ENCODE measurements around the gene ZNF664. TPM values are rescaled to one million over a fixed set of nuclear protein-coding genes. Genes with fewer than 3 reads are reported as not detected.

Gene ZNF664
- total RNA-seq, 4 donors from 2014 or later, result 58.5 to 76.4 (median 70.3) TPM

DNA sequence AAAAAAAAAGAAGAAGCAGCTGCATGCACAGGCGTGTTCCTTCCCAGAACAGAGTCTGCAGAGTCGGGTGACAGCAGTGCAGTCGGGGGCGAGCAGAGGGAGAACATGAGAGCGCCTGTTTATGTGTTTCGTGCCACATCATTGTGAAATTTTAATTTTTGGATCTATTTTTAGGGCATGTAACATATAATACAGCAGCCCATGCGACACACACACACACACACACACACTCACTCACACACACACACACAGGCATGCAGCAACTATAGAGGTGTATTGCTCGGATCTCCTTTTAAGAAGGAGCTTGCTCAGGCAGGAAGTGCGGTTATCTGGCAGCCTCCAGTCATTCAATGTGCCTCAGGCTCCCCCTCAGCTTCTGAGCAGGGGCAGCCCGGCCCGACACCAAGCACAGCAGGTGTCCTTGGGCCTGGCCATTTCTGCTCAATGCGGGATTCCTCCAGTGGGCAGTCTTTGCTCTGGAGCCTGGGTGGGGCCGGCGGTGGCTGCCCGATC lies 71.8 kb downstream of the ZNF664 start:
- H3K4me3 ChIP-seq, result no peak overlapping the region
- H3K4me1 ChIP-seq, result peaks cover 0 to 5% (median 0%) of the 10 kb centered on the region in 4 donors
- WGBS, result 76% methylated on average over 14 of the region's 15 CpGs
- H3K9me3 ChIP-seq, result peaks cover 0 to 20% (median 13%) of the 10 kb centered on the region in 4 donors
- no peaks in the 10 kb centered on the region for H3K36me3 ChIP-seq
- no peak overlapping the region for H3K27ac ChIP-seq (replicated peaks in 1 of 4)
- intact Hi-C loops (cut with DNase I), result no loop called here
- TF ChIP-seq POLR2A (IDR thresholded peaks at IDR 0.05; ENCODE audit: low read depth) (no peak), EP300 (IDR thresholded peaks at IDR 0.05) (no peak), POLR2AphosphoS5 (IDR thresholded peaks at IDR 0.05) (no peak)
- TF ChIP-seq, protein P1, sequence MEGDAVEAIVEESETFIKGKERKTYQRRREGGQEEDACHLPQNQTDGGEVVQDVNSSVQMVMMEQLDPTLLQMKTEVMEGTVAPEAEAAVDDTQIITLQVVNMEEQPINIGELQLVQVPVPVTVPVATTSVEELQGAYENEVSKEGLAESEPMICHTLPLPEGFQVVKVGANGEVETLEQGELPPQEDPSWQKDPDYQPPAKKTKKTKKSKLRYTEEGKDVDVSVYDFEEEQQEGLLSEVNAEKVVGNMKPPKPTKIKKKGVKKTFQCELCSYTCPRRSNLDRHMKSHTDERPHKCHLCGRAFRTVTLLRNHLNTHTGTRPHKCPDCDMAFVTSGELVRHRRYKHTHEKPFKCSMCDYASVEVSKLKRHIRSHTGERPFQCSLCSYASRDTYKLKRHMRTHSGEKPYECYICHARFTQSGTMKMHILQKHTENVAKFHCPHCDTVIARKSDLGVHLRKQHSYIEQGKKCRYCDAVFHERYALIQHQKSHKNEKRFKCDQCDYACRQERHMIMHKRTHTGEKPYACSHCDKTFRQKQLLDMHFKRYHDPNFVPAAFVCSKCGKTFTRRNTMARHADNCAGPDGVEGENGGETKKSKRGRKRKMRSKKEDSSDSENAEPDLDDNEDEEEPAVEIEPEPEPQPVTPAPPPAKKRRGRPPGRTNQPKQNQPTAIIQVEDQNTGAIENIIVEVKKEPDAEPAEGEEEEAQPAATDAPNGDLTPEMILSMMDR (IDR thresholded peaks at IDR 0.05), result no peak
- DNase-seq (ENCODE audit: extremely low spot score), result no peak
- H3K27me3 ChIP-seq, result no peaks in the 10 kb centered on the region

DNA sequence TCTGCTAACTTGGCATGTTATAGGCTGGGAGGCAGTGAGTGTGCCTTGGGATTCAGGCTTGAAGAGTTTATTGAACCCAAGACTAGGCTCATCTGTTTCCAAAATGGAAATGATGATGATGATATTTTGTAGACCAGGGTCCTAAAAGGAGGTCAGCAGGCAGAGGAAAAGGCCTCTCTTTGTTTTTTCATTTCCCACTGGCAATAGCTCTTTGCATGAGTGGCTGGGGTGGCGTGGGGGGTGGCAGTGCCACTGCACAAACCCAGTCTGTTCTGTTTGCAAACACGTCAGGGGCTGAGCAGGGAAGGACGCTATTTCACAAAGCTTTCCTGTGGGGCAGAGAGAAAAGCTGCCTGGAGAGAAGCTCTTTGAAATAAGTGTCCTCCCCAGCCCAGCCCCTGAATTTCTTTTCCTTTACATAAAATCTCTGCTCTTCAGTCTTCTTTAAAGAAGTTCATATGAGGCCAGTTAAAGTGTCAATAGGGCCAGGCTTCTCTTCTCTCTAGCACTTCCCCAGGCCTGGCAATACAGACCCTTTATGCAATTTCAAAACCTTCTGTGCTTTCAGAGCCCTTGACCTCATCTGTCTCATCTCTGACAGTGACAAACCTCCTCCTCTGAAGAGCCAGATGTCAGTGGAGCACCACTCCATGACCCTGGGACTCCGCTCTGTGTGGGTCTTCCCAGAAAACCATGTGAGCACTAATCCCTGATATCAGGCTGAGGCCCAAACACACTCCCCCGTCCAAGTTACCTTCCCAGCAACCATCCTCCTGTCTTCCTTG lies 72.8 kb downstream of the ZNF664 start:
- H3K27me3 ChIP-seq, result no peaks in the 10 kb centered on the region
- H3K9me3 ChIP-seq, result peaks cover 0 to 20% (median 13%) of the 10 kb centered on the region in 4 donors
- DNase-seq (ENCODE audit: extremely low spot score), result no peak
- WGBS, result 90% methylated on average over 5 of the region's 5 CpGs
- no peak overlapping the region for H3K27ac ChIP-seq (replicated peaks in 1 of 4)
- no peaks in the 10 kb centered on the region for H3K36me3 ChIP-seq
- H3K4me3 ChIP-seq, result no peak overlapping the region
- TF ChIP-seq POLR2A (IDR thresholded peaks at IDR 0.05; ENCODE audit: low read depth), result no peak
- TF ChIP-seq POLR2AphosphoS5 (IDR thresholded peaks at IDR 0.05), result no peak
- TF ChIP-seq, protein P1 (IDR thresholded peaks at IDR 0.05), result no peak
- no peak for TF ChIP-seq EP300 (IDR thresholded peaks at IDR 0.05)
- intact Hi-C loops (cut with DNase I), result no loop called here
- H3K4me1 ChIP-seq, result peaks cover 0 to 5% (median 0%) of the 10 kb centered on the region in 4 donors

DNA sequence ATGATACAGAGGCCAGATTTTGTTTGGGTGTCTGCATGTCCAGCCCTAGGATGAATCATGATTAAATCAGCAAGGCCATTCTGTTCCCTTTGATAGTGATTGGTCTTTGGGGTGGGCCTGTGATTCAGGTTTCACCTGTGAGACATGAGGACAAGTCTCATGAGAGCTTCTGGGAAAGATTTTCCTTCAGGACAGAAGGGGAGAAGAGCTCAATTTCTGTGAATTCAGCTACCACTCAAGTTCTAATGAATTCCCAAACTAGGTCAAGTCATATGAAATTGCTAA lies 73.4 kb downstream of the ZNF664 start:
- Histone ChIP-seq H3K27me3 (no peaks in the 10 kb centered on the region), H3K27ac (replicated peaks in 1 of 4) (no peak overlapping the region), H3K4me3 (no peak overlapping the region), H3K36me3 (no peaks in the 10 kb centered on the region), H3K9me3 (peaks cover 0 to 20% (median 13%) of the 10 kb centered on the region in 4 donors), H3K4me1 (peaks cover 0 to 5% (median 0%) of the 10 kb centered on the region in 4 donors)
- TF ChIP-seq, protein P1 (IDR thresholded peaks at IDR 0.05), result no peak
- TF ChIP-seq POLR2AphosphoS5 (IDR thresholded peaks at IDR 0.05) (no peak), EP300 (IDR thresholded peaks at IDR 0.05) (no peak), POLR2A (IDR thresholded peaks at IDR 0.05; ENCODE audit: low read depth) (no peak)
- intact Hi-C loops (cut with DNase I), result no loop called here
- no peak for DNase-seq (ENCODE audit: extremely low spot score)

DNA sequence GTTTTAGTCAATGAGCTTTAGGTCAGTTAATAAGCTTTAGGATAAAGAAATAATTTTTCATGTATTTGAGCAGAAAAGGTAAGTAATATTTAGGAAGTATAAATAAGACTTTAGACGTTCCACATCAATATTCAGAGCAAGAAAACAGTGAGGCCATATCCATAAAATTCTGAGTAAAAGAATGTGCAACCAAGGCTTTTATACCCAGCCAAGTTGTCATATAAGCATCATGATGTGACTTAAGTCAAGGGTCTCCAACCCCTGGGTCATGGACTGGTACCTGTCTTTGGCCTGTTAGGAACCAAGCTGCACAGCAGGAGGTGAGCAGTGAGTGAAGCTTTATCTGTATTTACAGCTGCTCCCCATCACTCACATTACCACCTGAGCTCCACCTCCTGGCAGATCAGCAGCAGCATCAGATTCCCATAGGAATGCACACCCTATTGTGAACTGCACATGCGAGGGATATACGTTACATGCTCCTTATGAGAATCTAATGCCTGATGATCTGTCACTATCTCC lies 74.1 kb downstream of the ZNF664 start:
- 90% methylated on average over 3 of the region's 3 CpGs for WGBS
- H3K9me3 ChIP-seq, result peaks cover 0 to 20% (median 13%) of the 10 kb centered on the region in 4 donors
- H3K4me1 ChIP-seq, result peaks cover 0 to 5% (median 0%) of the 10 kb centered on the region in 4 donors
- H3K27ac ChIP-seq (replicated peaks in 1 of 4), result no peak overlapping the region
- H3K4me3 ChIP-seq, result no peak overlapping the region
- intact Hi-C loops (cut with DNase I), result no loop called here
- no peaks in the 10 kb centered on the region for H3K36me3 ChIP-seq
- DNase-seq (ENCODE audit: extremely low spot score), result no peak
- H3K27me3 ChIP-seq, result no peaks in the 10 kb centered on the region
- TF ChIP-seq EP300 (IDR thresholded peaks at IDR 0.05), result no peak

DNA sequence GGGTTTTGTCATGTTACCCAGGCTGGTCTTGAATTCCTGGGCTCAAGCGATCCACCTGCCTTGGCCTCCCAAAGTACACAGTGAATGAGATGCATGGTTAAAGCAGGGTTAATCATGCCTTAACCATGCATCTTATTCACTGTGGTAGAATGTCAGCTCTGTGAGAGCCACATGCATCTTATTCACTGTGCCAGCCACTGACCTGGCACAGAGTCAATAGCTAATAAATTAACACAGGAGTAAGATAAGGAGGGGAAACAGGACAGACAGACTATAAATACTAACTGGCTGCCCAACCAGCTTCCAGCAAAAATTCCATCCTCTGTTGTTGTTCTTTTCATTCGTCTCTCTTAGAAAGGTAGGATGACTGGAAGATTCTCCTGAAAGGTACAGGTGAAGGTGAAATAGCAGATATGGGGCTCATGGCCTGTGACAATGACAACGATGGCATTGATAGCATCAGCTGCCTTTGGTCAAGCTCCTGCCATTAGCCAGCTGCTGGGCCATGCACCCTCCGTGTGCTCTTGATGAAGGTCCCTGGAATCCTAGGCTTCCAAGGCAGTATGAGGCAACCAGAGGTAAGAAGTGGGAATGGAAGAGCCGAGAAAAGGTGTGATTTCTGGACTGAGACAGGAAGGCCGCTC lies 76.6 kb downstream of the ZNF664 start:
- WGBS, result 89% methylated on average over 6 of the region's 6 CpGs
- intact Hi-C loops (cut with DNase I), result loop anchor here (5.0 kb wide), 1 partner anchor 723 kb away; no protein-coding TSS in a partner anchor

More for the DNA sequence above, 76.6 kb downstream of the ZNF664 start:
- Histone ChIP-seq H3K4me1 (peaks cover 0 to 14% (median 8%) of the 10 kb centered on the region in 4 donors), H3K4me3 (no peak overlapping the region), H3K9me3 (peaks cover 0 to 20% (median 13%) of the 10 kb centered on the region in 4 donors), H3K36me3 (no peaks in the 10 kb centered on the region), H3K27me3 (no peaks in the 10 kb centered on the region), H3K27ac (replicated peaks in 1 of 4) (no peak overlapping the region)
- TF ChIP-seq, protein P1 (IDR thresholded peaks at IDR 0.05), result no peak
- TF ChIP-seq POLR2AphosphoS5 (IDR thresholded peaks at IDR 0.05) (no peak), POLR2A (IDR thresholded peaks at IDR 0.05; ENCODE audit: low read depth) (no peak), EP300 (IDR thresholded peaks at IDR 0.05) (no peak)
- DNase-seq (ENCODE audit: extremely low spot score), result no peak
